IPS DF 19.7 (cell line): ENCODE measurements around the gene SLC10A6.

Source experiments
- DNase-seq: peaks from one replicate; pipeline ENCODE4 v3.0.0-alpha.2; 2013; ENCODE audit warnings: low read depth, low spot score

SLC10A6 gene

DNA sequence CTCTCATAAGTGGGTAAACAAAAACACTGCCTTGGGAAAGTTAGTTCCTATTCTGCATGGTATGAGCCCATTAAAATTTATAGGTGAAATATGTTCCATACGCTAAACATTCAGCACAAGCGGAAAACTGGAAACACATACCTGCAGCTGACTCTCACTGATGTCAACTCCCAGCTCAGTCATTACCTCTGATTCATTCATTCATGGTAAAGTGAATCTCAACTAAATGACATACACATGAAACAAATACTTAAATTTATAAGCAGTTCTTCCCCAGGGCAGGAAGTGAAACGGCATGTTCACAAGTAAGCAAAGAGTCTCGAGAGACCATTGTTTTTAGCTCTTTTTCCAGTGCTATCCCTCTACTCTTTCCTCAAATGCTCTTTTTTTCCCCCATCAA lies 1.6 kb downstream of the SLC10A6 start:
- DNase-seq, result no peak

DNA sequence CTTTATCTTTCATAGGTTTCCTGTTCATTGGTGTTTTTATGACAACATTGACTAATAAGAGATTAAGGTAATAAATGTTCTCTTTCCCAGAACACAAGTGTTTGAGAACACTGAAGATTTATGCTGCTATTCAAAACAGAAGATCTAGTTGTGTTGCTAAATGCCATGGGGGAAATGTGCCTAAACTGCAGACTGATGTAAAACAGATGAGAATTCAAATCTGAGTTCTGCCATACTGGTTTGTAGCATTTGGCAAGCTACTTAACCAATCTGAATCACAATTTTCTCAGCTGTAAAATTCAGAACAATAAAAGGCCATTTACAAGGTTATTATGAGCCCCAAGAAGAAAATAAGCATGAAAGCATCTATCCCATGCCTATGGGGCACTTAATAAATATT lies 2.3 kb downstream of the SLC10A6 start:
- no peak for DNase-seq

DNA sequence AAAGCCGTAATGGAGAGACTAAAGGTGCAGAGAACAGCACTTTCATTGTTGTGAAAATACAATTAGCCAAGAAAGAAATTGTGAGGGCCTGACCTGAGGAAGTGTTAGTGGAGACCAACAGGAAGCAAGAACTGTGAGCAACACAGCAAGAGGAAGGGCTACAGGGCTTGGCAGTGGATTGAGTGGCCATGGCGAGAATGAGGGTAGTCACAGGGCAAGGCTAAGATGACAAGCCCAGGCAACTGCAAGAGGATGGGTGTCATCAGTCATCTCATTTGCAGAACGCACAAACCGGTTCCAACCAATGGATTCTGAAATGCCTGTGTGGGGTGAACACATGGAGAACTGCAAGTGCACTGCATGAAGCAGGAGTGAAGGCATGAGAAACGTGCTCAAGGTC lies 3.6 kb downstream of the SLC10A6 start:
- no peak for DNase-seq

DNA sequence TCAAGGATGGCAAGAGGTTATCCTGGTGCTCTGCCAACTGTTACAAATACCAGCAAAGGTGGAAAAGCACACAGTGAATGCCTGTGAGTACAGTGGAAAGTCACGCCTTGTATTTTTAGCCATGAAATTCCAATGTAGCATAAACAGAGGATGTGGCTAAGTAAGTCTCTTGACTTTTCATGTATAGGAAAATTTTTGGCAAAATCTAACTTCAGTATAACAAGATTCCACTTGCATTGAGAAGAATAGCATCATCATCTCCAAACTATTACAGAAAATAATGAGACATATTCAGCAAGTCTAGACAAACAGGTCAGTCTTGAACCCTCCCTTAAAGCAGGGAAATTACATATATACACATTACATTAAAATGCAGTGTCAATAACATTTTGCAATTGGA lies 7.9 kb downstream of the SLC10A6 start:
- no peak for DNase-seq

DNA sequence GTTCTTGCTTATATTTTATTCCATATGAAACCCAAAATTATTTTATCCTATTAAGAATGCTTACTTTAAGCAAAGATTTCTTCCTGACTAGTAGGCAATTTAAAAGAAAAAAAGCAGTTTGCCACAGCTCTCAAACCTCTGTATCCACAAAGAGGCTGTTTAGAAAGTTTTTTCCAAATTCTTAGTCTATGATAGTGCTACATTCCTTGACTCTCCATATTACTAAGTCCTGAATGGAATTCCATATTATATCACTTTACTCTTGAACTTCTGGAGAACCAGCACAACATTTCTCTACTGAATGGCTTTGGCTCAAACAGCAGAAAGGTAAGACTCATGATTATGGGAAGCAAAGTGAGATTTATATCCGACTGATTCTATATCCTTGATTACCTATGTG lies 8.3 kb downstream of the SLC10A6 start:
- DNase-seq, result no peak

DNA sequence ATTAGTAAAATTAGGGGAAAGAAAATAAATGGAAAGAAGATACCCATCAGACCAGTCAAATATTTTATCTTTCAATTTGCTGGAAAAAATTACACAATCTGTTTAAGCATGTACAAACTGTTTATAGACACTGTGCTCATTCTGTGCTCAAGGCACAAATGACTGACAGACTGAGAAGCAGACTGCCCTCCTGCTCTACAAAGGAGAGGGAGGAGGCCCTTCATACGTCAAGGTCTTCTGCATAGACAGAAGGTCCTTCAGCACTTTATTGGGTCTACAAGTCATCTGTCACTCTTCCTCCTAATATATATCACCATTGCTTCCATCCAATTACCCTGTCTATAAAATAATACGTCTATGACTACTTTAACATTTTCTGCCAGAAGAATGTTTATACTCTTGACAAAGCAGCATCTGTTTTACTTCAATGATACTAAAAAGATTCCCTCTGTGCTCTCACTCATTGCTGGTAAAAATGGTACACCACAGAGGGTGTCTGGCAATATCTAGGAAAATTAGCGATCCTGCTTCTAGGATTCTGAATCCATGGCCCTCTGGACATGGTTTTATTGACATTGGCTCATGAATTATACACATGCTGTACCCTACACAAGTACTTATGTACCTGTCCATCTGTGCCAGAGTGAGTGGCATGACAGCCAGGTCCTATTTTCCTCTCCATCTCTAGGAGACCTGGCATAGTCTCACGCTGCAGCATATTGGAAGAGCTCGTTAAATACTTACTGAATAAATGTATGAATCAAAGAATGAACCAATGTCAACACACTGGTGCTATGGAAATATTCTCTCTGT lies 11.3 kb downstream of the SLC10A6 start:
- DNase-seq, result no peak

DNA sequence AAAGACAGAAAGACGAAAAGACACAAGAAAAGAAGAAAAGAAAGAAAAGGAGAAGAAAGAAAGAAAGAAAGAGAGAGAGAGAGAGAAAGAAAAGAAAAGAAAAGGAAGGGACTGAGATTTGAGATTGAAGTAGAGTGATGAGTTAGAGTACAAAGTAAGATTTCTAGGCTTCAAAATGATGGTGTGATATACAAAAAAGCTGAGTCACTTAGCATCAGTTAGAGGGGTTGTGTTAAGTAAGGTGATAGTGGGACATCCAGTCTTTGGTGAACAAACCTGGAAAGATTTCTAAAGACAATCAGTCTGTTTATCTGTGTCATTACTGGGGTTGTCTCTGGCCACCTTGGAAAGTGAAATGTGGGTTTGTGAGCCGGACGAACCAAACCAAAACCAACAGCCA lies 13.5 kb downstream of the SLC10A6 start:
- no peak for DNase-seq

DNA sequence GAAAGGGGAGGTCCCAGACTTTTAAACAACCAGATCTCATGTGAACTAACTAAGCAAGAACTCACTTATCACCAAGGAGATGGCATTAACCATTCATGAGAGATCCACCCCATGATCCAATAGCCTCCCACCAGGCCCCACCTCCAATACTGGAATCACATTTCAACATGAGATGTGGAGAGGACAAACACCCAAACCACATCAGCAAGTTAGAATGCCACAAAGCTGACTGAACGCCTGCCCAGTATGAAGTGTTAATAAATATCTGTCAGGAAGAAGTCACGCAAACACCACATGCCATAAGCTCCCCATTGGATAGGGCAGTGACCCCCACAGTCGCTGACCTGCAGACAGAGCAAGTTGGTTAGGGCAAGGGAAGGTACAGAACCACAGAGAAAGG lies 14.3 kb downstream of the SLC10A6 start:
- DNase-seq, result no peak

DNA sequence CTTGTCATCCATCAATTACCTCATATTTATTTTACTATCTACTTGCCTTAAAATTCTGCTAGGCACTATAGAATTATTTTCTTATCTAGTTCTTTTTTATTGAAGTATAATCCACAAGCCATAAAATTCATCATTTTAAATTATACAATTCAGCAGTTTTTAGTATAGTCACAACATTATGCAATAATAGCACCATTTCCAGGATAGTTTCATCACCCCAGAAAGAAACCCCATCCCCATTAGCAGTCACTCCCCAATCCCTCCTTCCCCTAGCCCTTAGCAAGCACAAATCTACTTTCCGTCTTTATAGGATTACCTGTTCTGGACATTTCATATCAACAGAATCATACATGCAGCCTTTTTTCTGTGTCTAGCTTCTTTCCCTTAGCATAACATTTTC lies 15.6 kb downstream of the SLC10A6 start:
- no peak for DNase-seq

DNA sequence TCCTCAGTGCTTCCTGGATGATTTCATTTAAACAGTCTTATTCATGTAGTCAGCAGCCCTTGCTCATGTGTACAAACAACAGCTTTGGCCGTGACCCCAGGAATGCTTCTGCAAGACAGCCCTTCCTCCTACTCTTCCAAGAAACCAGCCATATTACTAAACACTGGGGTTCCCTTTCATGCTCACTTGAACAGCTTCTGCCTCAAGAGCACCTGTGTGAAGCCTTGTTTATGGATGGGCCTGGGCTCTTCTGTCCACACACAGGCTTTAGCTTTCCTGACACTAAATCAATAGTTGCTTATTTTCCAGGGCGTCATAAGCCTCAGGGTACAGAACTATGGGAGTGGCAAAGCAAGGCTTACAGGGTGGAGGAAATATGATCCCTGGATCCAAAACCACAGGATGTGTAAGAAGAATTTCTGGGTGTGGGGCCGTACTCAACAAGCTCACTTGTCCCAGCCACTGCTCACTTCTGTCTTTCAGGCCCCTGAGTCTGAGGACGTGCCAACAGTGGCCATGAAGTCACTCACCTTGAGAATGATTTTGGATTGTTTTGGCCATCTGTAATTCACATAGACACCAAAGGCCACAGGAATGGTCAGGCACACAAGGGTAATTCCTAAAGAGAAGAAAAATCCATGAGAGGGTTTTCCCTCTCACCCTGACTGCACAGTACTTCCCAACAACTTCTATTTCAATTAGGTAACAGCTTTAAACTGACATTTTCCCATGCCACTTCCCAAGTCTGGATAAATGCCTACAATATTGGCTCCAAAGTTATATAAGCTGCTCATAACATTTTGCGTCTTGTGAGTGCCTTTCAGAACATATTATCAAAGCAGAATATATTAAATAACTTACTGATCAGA lies 17.7 kb downstream of the SLC10A6 start:
- no peak for DNase-seq

DNA sequence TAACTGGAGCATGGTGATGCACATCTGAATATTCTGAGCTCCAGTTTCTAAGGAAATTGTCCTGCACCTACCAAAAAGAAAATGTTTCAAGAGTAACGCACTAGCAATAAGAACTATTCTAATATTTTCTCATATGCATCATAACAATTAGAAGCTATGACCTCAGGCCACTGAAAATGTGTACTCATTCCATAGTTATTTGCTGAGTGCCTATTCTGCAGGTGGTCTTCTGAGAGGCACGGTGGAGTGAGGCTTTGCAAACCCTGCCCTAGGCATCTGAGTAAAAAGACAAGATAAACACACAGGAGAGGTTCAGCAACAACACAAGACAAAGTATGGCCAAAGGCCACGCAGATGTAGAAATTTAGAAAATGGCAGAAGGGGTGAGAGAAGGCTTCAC lies 23.7 kb downstream of the SLC10A6 start:
- DNase-seq, result no peak

DNA sequence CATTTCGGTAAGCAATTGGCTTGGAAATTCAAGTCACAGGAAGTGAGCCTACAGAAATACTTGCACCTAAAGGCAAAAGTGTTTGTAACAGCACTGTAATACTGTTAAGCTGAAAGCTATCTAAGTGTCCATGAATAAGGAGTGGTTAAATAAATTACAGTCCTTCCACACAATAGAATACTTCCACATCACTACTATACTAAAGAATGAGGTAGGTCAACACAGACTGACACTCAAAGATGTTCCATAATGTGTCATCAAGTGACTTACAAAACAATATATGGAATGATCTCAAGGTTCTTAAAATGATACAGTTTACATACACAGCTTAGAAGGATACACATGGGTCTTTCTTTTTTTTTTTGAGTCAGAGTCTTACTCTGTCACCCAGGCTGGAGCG lies 27.0 kb downstream of the SLC10A6 start:
- no peak for DNase-seq

DNA sequence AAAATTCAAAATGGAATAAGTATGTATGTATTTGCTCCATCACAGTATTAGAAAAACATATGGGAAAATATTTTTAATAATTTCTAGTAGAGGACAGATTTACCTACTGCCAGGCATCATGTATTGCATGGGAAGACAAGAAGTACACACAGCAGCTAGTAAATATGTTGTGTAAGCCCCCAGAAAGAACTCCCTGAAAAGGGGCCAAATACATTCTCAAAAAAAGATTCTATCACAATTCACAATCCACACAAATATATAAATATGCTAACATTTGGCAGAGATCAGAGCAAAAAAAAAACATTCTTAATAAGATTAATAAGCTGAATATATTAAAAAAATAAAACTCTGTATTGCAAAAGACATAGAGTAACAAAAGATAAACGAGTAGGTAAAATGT lies 28.0 kb downstream of the SLC10A6 start:
- DNase-seq, result no peak

DNA sequence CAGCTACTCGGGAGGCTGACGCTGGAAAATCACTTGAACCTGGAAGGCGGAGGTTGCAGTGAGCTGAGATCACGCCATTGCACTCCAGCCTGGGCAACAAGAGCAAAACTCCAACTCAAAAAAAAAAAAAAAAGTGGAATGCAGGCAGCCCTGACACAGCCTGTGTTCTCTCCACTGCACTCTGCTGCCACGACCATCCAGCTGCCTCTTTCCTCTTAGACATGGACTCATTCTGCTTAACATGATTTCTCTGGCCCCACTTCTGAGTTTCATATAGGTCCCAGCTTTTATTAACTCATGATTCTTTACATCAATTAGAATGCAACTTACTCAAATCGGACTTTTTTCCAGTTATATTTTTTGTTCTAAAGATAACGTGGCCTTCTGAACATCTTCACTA lies 29.6 kb downstream of the SLC10A6 start:
- DNase-seq, result no peak

DNA sequence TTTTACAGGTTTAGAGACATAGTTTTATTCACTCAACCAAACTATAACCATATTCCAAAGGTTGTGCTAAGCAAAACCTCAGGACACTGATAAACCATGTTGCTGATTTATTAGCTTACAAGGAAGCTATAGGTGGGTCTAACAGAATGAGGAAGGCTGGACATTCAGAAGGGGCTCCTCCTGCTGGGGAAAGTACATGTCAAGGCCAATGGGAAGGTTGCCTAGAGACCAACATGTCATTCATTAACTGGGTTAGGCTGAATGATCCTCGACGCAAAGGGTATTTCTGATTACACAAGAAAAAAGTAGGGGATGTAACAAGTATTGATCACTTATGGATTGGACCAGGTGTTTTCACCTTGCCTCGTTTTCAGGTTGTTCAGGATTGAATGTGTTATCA lies 30.3 kb downstream of the SLC10A6 start:
- DNase-seq, result no peak

DNA sequence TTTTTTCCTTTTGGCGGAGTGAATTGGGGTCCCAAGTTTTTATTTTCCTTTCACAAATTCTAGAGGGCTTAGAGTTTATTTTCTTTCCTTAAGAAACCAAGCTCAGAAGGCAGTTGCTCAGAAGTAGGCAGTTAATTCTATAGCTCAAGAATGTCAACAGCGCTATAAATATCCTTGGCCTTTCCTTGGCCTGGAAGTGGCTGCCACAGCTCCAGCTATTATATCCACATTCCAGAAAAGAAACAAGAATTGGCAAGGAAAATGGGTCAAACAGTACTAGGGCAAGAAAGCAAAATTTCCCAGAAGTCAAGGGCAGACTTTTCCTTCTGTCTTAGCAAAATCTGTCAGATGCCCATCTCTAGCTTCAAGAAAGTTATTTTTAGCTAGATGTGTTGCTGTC lies 31.0 kb downstream of the SLC10A6 start:
- no peak for DNase-seq

DNA sequence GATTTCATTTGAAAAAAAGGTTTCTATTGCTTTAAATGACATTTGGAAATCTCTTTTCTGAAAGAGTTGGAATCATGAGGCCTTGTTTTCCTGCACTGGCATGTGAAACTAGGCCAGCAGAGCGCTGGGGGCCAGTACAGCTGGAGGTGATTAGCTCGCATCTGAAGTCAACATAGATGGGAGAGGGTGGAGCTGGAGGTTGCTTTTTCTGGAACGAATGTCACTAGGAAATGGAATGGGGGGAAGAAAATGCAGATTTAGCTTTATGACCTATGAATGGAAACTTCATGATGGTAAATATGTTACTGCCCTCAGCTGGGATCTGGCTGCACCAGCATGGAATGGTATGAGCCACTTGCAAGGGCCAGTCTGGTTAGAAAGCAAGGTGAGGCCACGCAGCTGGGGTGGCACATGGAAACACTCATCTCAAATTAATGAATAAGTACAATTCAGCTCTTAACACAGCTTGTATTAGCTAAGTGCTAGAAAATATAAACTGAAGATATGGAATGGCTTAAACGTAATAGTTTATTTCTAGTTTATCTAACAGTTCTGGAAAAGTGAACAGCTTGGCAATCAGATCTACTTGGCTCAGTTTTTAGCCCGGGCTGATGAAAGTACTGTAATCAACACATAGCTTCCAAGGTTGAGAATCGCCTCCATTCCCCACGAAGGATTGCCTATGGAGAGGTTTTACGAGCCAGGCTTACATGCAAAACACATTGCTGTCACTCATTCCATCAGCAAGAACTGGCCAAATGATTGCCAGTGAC lies 32.5 kb downstream of the SLC10A6 start:
- DNase-seq, result no peak

DNA sequence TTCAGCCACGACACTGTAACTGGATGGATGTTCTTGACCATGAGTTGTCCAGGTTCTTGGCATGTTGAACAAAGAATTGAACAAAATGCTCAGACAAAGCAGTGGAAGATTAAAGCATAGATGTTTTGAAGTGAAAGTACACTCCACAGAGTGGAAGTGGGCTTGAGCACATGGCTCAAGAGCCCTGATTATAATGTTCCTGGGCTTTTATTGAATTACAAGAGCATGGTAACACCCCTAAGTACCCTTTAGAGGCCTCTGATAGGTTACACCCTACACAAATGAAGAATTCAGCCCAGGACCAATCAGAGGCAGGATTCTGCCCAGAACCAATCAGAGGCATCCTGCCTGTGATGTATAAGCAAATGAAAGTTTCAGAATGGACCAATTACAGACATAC lies 33.5 kb downstream of the SLC10A6 start:
- DNase-seq, result no peak

DNA sequence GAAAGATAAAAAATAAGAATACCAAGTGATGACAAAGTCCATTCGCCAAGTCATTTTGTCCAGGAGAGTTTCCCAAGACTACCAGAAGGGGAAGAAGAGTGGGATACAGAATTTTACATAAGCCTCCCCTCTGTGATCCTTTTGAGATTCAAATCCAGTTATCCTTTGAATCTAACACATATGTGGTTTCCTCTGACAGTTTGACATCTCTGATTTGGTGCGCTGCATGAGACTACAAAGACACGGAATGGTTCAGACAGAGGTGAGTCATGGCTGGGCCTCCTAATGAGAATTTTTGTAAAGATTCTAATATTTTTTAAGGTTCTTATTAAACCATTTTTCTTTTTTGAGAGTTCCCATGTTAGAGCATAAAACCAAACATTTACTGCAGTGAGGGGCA lies 38.3 kb downstream of the SLC10A6 start:
- no peak for DNase-seq

DNA sequence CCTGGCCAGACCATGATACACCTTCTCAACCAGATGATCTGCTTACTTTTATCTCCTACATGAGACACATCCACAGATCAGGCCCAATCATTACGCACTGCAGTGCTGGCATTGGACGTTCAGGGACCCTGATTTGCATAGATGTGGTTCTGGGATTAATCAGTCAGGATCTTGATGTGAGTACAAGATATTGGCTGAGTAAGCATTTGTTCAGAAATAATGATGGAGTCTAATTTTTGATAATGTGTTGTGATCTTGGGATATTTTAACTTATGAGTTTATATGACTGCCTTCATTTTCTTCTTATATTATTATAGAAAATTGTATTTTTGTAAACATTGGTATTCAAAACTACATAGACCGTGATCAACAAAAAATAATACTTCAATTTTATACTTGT lies 39.4 kb downstream of the SLC10A6 start:
- no peak for DNase-seq

DNA sequence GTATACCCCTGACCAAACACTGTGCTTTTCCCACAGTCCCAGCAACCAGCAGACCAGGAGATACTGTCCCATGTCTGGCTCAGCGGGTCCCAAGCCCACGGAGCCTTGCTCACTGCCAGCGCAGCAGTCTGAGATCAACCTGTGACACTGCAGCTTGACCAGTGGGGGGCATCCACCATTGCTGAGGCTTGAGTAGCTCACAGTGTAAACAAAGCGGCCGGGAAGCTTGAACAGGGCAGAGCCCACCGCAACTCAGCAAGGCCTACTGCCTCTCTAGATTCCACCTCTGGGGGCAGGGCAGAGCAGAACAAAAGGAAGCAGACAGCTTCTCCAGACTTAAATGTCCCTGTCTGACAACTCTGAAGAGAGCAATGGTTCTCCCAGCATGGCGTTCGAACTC lies 58.1 kb downstream of the SLC10A6 start:
- DNase-seq, result peak; percentile 35

DNA sequence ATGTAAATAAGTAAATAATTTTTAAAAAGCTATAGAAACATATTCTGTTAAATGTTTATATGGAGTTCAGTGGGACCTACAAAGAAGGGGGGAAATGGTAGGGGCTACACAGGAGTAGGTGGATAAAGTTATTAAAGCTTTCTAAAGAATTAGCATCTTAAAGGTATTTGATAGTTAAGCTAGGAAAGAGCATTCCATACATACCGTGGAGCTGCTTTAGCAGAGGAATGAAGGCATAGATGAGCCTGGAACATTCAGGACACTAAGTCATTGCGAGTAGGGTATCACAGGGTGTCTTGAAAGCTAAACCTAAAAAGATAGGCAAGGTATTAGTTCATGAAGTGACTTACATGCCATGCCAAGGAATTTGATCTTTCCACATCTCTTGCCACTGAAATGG lies 60.4 kb downstream of the SLC10A6 start:
- DNase-seq, result peak; percentile 38
